GM10266 (cell line): ENCODE results near the gene ABCC6.
"Not testable (repeated sequence)": the region's sequence is repeated elsewhere in the genome, so short reads cannot be mapped to it uniquely, and the experiment has no call there.

Source experiments
- DNase-seq: peaks from one replicate; pipeline ENCODE4 v3.0.0; 2012; ENCODE audit errors: extremely low spot score
- TF ChIP-seq, protein P1 (sequence below): IDR thresholded peaks from 2 replicates; pipeline ENCODE4 v1.5.1; 2012; ENCODE audit warnings: mild to moderate bottlenecking, low read depth; ENCODE audit not compliant: control insufficient read depth, insufficient read depth; ENCODE audit errors: missing control alignments

ABCC6 gene

DNA sequence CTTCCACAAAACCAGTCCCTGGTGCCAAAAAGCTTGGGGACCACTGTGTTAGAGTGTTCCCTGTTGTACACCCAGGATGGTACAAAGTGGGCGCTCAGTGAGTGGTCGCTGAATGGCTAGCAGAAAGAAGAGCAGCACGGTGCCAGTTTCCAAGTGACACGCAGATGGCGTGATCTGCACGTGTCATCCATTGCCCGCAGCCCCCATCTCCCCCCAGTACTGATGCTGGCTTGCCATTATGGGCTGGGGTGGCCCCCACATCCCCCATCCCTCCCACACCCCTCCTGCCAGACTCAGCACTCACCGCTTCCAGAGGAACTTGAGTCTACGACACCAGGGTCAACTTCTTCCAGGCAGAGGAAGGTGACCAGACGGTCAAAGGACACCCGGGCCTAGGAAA lies 36.5 kb downstream of the ABCC6 start:
- TF ChIP-seq, protein P1, sequence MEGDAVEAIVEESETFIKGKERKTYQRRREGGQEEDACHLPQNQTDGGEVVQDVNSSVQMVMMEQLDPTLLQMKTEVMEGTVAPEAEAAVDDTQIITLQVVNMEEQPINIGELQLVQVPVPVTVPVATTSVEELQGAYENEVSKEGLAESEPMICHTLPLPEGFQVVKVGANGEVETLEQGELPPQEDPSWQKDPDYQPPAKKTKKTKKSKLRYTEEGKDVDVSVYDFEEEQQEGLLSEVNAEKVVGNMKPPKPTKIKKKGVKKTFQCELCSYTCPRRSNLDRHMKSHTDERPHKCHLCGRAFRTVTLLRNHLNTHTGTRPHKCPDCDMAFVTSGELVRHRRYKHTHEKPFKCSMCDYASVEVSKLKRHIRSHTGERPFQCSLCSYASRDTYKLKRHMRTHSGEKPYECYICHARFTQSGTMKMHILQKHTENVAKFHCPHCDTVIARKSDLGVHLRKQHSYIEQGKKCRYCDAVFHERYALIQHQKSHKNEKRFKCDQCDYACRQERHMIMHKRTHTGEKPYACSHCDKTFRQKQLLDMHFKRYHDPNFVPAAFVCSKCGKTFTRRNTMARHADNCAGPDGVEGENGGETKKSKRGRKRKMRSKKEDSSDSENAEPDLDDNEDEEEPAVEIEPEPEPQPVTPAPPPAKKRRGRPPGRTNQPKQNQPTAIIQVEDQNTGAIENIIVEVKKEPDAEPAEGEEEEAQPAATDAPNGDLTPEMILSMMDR = no peak
- DNase-seq = no peak

DNA sequence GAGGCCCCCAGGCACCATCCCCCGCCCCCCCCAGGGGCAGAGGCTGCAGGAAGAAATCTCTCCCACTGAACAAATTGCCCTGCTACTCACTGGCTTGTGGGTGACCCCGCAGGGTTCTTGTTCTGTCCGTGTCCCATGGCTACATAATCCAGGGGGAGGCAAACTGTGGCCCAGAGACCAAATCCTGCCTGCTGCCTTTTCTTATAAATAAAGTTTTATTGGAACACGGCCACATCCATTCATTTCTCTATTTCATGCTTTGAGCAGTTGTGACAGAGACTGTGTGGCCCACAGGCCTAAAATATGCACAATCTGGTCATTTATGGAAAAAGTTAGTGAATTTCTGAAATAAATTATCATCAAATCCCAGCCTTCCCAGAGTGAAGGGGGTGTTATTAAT lies 38.2 kb downstream of the ABCC6 start:
- no peak for DNase-seq
- TF ChIP-seq, protein P1 = no peak

DNA sequence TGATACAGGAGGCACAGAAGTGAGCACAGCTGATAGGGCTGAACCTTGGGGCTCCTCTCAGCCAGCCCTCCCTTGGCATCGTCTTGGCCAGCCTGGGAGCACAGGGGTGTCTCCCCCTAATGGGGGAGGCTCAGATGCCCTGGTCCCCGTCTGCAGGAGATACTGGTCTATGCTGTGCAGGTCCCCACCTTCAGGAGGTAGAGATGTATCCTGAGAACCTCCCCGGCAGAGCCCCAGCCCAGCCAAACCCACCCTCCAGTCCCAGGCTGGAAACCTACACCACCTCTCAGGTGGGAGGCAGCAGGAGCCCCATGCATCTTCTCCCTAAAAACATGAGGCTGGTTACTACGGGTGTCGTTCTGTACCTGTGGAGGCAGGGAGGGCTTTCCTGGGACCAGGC lies 38.7 kb downstream of the ABCC6 start:
- DNase-seq = no peak
- TF ChIP-seq, protein P1 = no peak

DNA sequence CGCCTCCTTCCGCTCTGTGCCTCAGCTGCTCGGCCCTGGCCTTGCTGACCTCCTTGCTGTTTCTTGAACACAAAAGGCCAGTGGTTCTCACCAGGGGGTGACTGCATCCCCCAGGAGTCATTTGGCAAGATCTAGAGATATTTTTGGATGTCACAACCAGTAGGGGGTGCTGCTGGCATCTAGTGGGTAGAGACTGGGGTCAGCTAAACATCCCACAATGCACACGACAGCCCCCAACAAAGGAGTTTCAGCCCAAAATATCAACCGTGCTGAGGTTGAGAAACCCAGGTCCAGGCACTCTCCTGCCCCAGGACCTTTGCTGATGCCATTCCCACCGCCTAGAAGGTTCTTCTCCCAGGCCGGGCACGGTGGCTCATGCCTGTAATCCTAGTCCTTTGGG lies 39.7 kb downstream of the ABCC6 start:
- TF ChIP-seq, protein P1 = peak; percentile 25
- no peak for DNase-seq

DNA sequence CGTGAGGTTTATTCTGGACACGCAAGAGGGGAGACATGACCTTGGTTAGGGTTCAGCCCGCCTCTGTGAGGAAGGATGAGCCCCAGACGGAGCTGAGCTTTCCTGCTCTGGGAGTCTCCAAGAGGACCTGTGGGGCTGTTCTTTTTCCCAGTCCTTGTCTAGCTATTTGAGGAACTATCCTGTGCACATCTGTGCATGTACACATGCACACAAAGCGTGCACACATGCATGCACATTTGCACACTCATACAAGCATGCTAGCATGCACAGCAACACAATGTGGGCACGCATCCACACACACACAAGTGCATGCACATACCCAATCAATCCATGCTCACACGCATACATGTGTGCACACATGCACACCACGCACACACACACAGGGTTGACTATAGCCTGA lies 40.4 kb downstream of the ABCC6 start:
- DNase-seq = no peak
- TF ChIP-seq, protein P1 = no peak

DNA sequence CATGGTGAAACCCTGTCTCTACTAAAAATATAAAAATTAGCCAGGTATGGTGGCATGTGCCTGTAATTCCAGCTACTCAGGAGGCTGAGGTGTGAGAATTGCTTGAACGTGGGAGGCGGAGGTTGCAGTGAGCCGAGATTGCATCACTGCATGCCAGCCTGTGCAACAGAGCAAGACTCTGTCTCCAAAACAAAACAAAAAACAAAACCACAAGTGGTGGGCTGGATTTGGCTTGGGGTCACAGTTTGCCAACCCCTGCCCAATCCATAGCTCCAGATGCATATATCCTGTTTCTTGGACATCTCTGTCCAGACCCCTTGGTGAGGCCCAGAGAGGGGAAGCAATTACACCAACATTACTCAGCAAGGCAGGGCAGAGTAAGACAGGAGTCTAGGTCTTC lies 41.5 kb downstream of the ABCC6 start:
- DNase-seq = not testable (repeated sequence)

DNA sequence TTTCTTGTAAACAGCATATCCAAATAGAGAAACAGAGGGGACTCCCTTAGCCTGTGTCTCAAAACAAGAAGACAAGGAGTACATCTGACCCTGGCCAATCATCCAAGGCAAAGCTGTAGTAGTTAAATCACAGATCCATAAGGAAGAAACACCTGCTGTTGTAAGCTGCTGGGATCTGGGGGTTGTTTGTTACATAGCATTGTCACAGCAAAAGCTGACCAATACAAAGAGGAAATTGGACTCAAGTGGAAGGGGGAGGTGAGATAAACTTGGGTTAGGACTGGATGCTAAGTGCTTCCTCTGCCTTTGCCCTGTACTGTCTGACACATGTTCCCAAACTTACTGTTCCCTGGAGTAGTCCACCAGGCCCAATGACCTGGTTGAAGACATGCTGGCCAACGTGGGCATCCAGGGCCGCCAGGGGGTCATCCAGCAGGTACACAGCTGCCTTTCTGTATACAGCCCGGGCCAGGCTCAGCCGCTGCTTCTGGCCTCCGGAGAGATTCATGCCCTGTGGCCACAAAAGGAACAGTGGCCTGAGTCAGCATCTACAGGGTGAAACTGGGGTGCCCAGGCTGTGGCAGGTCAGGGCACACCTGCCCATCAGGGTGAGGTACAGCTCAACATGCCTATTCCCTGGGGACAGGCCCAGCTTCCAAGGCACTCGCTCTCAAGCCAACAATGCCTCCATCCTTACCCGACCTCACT lies 44.7 kb downstream of the ABCC6 start:
- TF ChIP-seq, protein P1 = no peak
- DNase-seq = no peak

DNA sequence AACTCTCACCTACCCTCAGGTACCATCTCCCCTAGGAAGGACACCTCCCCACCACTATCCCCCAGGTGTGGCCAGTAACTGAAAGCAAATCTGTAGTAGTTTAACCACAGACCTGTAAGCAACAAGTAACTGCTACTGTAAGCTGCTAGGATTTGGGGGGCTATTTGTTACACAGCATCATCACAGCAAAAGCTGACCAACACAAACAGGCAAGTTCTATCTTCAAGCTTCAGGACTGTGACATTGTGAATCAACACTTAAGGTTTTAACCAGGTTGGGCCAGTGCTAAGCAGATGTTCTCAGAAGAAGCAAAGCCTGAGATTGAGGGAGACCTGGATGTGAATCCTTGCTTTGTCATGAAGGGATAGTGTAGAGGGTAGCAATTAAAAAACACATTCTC lies 47.0 kb downstream of the ABCC6 start:
- TF ChIP-seq, protein P1 = no peak
- DNase-seq = no peak
